ENCODE results near the gene DENND4B. TPM values are rescaled to one million over a fixed set of nuclear protein-coding genes. Genes with fewer than 3 reads are reported as not detected.

DENND4B gene
- total RNA-seq, 1 donor from 2014 or later: 11.9 TPM

- DNase-seq (ENCODE audit: low read depth, low spot score): no peak
These were observed 26.6 kb upstream of the DENND4B start for GRCh38 chr1:153973071-153973470.

- DNase-seq (ENCODE audit: low read depth, low spot score): no peak
These were observed 23.8 kb upstream of the DENND4B start for GRCh38 chr1:153970346-153970745.

GRCh38 chr1:153968972-153969371, 22.5 kb upstream of the DENND4B start:
- DNase-seq (ENCODE audit: low read depth, low spot score): no peak

DNA sequence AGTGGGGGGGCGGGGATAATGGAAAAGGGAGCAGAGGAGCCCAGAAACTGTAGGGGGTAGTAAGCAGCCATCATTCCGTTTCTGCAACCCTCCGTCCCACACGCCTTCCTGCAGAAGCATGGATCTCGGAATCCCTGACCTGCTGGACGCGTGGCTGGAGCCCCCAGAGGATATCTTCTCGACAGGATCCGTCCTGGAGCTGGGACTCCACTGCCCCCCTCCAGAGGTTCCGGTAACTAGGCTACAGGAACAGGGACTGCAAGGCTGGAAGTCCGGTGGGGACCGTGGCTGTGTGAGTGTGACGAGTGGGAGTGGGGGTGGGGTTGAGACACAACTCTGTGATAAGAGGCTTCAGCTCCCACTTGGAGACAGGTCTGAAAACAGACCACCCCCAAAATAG, 21.9 kb upstream of the DENND4B start:
- DNase-seq (ENCODE audit: low read depth, low spot score): no peak

- no peak for DNase-seq (ENCODE audit: low read depth, low spot score)
These were observed 21.5 kb upstream of the DENND4B start for GRCh38 chr1:153968000-153968363.

- DNase-seq (ENCODE audit: low read depth, low spot score): peak; percentile 94
These were observed 20.8 kb upstream of the DENND4B start, which contains the start of gene CREB3L4 for GRCh38 chr1:153967107-153967999. Gene CREB3L4, plus strand, starts transcription at chr1:153967902. Its CDS starts 624 bp downstream, at chr1:153968526.

GRCh38 chr1:153963850-153964331, 17.4 kb upstream of the DENND4B start:
- no peak for DNase-seq (ENCODE audit: low read depth, low spot score)

DNA sequence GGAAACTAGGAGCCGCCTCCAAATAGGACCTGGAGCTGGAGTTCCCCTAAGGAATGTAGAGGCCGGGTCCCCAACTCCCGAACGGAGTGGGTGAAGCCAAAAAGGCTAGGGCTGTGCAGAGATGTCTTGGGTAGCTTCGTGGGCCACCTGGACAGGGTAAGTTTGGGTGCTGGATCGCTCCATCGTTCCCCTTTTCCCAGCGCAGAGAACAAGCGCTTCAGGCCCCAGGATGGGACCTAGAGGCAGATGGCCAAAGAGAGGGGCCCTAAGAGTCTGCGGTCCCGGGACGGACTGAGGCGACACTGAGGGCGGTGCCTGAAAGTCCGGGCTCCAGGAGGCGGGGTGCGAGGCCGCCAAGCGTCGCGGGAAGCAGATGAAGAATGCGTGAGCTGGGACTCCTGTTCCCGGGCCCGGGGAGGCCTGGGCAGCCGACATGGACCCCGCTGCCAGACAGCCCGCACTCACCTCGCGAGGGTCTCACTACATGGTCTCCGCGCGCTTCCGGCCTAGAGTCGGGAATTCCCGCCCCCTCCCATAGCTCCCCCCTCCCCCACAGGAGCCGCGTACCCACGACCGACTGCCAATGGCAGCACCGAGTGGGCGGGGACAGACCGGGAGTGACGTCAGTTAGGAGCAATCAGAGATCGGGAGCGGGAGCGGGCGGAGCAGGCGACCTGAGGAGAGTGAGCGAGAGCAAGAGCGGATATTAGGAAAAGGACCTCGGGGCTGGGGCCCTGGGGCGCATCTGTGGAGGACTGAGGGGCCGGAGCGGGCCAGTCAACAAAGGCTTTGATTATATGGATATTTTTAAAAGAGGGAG, 16.7 kb upstream of the DENND4B start, which contains the start of gene SLC39A1:
SLC39A1 (minus strand) TSS at position 508 of the 820 bp plus-strand sequence. CDS start 822 bp downstream, outside the sequence.
- DNase-seq (ENCODE audit: low read depth, low spot score): peak; percentile 80

- no peak for DNase-seq (ENCODE audit: low read depth, low spot score)
These were observed 15.8 kb upstream of the DENND4B start for GRCh38 chr1:153962088-153963029.

GRCh38 chr1:153961421-153961820, 14.9 kb upstream of the DENND4B start:
- DNase-seq (ENCODE audit: low read depth, low spot score): no peak

GRCh38 chr1:153960206-153960605, 13.7 kb upstream of the DENND4B start:
- no peak for DNase-seq (ENCODE audit: low read depth, low spot score)

DNA sequence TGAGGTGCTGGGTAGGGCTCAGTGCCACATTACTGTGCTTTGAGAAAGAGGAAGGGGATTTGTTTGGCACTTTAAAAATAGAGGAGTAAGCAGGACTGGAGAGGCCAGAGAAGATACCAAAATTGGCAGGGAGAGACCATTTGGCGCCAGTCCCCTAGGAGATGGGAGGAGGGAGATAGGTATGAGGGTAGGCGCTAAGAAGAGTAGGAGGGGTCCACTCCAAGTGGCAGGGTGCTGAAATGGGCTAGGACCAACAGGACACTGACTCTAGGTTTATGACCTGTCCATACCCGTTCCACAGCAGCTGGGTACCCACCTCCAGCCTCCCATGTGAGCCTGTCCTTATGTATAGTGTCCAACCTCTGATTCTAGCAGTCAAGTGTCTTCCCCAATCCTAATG, 12.9 kb upstream of the DENND4B start:
- DNase-seq (ENCODE audit: low read depth, low spot score): no peak

DNA sequence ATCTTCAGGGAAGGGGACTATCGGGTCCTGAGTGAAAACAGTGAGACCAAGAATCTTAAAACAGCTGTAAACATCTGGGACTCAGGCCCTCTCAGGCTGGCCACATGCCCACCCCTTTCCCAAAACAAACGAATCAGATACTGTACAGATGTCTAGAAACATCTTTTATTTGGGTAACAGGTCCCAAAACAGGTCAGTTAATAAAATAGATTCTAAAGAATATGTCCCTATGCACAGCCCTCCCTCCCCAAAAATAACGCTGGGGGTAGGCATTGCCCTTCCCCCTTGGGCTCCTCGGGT, 12.4 kb upstream of the DENND4B start:
- no peak for DNase-seq (ENCODE audit: low read depth, low spot score)

- peak; percentile 94 for DNase-seq (ENCODE audit: low read depth, low spot score)
These were observed 11.8 kb upstream of the DENND4B start, which contains the start of gene CRTC2 for GRCh38 chr1:153958111-153958960. Gene CRTC2, minus strand, starts transcription at chr1:153958612. Its CDS starts 115 bp downstream, at chr1:153958497.

GRCh38 chr1:153957744-153958110, 11.2 kb upstream of the DENND4B start:
- DNase-seq (ENCODE audit: low read depth, low spot score): no peak

DNA sequence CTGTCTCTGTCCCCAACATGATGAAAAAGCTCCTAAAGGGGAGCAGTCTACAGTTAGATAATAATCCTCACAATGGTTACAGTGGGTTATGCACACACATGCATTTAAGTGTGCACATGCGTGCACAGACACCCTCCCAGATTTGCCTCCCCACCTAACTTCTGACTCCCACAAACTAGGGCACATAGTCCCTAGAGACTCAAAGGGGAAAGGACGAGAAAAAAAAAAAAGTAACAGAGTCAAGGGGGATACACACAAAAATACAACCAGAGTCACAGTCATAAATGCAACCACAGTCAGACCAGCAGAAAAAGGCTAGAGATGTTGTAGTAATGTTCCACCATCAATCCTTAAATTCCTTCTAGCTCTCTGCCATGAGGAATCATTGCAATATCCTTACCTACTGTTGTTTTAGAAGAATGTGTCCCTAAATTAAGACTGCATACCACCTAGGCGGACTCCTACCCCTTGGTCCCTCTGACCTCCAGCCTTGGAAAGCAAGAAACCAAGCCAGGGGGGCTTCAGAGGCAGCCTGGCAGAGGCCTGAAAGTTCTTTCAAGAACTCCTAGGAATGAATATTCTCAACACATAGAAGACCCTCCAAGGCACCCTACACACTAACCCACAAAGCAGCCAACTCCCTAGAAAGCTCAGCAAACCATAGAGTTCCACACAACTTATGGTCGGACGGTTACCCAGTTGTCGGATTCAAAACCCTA, 10.6 kb upstream of the DENND4B start:
- no peak for DNase-seq (ENCODE audit: low read depth, low spot score)

GRCh38 chr1:153954826-153955225, 8.3 kb upstream of the DENND4B start:
- no peak for DNase-seq (ENCODE audit: low read depth, low spot score)

- no peak for DNase-seq (ENCODE audit: low read depth, low spot score)
These were observed 7.4 kb upstream of the DENND4B start for GRCh38 chr1:153953859-153954365.

DNA sequence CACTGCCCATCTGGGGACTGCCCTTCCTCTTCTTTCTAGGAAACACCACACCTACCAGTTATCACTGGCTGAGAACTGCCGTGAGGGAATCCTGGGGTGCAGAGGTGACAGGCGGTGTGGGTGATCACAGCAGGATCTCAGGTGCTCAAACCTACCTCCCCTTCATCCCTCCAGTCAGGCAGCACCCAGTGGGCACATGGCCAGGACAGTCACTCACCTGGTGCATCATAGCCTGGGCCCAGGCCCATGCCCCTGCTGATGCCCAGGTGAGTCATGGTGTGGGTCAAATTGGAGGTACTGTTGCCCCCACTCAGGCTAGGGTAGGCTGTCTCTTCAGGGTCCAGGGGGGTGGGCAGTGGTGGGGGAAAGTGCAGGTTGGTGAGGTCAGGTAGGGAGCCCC, 5.3 kb upstream of the DENND4B start:
- no peak for DNase-seq (ENCODE audit: low read depth, low spot score)
